Right hindlimb (tissue), 1 donor: ENCODE data around the gene EPB41L5.
"Not testable (repeated sequence)": the region's sequence is repeated elsewhere in the genome, so short reads cannot be mapped to it uniquely, and the experiment has no call there.

Experiments
- DNase-seq: peaks from one replicate; pipeline ENCODE4 v3.0.0-alpha.2; 2018

EPB41L5 gene

GRCh38 chr2:120012771-120013596 is at the start of gene EPB41L5:
EPB41L5 (plus strand) TSS chr2:120013077; CDS start chr2:120019085, 6,008 bp downstream.
- DNase-seq = peak; percentile 95

DNA sequence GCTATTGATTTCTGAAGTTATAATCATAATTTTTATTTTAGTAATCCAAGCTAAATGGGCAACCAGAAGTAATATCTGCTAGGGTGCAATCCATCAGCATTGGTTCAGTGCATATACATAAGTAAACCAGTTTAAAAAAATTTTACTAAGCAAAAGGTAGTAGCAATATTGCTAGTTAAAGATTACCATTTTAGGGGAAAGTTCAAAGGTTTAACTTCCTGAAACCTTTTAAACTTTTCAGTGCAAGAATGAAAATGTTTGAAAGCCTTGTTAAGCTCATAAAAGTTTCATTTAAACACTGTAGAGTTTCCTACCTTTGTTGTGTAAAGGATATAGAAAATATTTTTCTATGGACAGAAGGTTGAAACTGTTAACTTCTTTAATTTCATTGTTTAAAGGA is 31.0 kb upstream of the EPB41L5 start:
- no peak for DNase-seq

DNA sequence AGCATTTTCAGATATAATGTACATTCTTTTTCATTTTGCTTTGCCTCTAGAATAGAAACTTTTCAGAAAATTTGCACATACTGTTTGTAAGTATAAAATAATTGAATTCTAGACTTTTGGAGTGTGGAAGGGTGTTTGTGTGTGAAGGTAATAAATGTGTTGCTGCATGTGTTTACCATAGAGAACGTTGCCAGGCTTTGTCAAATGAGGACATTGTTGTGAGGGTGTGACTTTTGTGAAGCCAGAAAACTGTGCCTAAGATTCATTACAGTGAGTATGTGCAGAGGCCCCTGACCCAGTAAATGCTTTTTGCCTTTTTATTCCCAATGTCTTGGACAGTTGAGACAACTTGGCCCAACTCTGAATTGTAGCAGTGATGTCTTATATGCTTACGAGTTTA is 30.4 kb upstream of the EPB41L5 start:
- no peak for DNase-seq

DNA sequence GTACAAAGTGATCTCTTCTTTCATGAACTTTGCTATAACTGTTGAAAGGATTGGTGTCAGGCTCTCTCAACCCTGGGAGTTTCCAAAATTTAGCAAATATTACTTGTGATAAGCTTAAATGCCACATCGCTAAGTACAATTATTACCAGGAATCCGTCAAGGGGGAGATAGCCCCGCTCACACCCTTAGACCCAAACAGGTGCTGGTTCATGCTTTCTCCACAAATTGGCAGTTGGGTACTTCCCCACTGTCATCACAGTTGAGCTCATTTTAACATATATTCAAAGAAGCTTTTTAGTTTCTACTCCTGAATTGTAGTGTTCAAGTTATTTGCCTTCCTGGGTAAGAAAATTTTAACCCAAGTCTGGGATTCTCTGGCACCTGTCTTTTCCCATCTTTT is 29.8 kb upstream of the EPB41L5 start:
- DNase-seq = no peak

- no peak for DNase-seq
Measured at GRCh38 chr2:119996148-119996547, 16.7 kb upstream of the EPB41L5 start.

DNA sequence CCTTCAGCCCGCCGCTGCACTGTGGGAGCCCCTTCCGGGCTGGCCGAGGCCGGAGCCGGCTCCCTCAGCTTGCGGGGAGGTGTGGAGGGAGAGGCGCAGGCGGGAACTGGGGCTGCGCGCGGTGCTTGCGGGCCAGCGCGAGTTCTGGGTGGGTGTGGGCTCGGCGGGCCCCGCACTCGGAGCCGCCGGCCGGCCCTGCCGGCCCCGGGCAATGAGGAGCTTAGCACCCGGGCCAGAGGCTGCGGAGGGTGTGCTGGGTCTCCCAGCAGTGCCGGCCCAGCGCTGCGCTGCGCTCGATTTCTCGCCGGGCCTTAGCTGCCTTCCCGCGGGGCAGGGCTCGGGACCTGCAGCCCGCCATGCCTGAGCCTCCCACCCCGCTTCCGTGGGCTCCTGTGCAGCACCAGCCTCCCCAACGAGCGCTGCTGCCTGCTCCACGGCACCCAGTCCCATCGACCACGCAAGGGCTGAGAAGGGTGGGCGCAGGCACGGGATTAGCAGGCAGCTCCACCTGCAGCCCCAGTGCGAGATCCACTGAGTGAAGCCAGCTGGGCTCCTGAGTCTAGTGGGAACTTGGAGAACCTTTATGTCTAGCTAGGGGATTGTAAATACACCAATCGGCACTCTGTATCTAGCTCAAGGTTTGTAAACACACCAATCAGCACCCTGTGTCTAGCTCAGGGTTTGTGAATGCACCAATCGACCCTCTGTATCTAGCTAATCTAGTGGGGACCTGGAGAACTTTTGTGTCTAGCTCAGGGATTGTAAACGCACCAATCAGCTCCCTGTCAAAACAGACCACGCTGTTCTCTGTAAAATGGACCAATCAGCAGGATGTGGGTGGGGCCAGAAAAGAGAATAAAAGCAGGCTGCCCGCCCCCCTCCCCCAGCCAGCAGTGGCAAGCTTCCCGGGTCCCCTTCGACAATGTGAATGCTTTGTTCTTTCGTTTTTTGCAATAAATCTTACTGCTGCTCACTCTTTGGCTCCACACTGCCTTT is 15.7 kb upstream of the EPB41L5 start:
- not testable (repeated sequence) for DNase-seq

DNA sequence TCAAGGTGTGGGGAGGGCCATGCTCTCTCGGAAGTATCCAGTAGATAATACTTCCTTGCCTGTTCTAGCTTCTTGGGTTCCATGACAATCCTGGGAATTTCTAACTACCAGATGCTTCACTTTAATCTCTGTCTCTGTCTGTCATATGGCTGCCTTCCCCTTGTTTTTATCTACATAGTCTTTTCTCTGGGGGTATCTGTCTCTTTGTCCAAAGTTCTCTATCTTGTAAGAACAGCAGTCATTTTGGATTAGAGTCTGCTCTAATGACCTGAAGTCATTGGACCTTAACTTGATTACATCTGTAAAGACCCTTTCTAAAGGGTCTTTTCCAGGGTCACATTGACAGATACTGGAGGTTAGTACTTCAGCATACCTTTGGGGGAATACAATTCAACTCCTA is 11.4 kb upstream of the EPB41L5 start:
- DNase-seq = no peak

- DNase-seq = no peak
Measured at GRCh38 chr2:120004254-120004653, 8.6 kb upstream of the EPB41L5 start.

- no peak for DNase-seq
Measured at GRCh38 chr2:120005834-120006521, 6.9 kb upstream of the EPB41L5 start.

- DNase-seq = no peak
Measured at GRCh38 chr2:120007851-120008250, 5.0 kb upstream of the EPB41L5 start.

- DNase-seq = no peak
Measured at GRCh38 chr2:120012363-120012762, 514 bp upstream of the EPB41L5 start.

- DNase-seq = no peak
Measured at GRCh38 chr2:120013597-120014223, 833 bp downstream of the EPB41L5 start.

- no peak for DNase-seq
Measured at GRCh38 chr2:120014226-120014980, 1.5 kb downstream of the EPB41L5 start.

GRCh38 chr2:120016800-120017199 is 3.9 kb downstream of the EPB41L5 start:
- no peak for DNase-seq

DNA sequence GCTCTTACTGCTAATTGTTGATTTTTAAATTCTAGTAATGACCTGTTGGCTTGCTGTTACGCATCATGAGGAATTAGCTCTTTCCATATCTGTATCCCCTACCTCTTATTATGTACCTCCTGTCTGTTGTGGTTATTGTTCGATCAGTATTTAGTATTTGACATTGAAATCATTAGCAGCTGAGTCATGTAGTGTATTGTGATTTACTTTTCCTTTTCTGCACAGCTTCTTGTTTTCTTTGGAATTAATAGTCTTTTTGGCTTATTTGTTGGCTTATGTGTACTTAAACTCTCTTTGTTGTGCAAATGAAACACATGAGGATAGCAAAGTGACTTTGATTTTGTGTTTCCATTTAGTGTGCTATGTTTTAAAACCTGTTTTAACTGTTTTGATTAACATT is 4.3 kb downstream of the EPB41L5 start:
- DNase-seq = no peak

DNA sequence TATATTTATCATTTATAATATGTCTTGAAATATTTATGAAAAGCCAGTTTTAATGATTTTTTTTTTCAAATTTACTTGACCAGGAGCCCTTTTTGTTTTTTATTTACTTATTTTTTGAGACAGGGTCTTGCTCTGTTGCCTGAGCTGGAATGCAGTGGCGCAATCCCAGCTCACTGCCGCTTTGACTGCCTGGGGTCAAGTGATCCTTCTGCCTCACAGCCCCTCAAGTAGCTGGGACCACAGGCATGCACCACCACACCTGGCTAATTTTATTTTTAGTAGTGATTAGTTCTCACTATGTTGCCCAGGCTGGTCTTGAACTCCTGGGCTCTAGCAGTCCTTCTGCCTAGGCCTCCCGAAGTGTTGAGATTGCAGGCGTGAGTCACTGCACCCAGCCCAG is 5.7 kb downstream of the EPB41L5 start:
- DNase-seq = no peak

DNA sequence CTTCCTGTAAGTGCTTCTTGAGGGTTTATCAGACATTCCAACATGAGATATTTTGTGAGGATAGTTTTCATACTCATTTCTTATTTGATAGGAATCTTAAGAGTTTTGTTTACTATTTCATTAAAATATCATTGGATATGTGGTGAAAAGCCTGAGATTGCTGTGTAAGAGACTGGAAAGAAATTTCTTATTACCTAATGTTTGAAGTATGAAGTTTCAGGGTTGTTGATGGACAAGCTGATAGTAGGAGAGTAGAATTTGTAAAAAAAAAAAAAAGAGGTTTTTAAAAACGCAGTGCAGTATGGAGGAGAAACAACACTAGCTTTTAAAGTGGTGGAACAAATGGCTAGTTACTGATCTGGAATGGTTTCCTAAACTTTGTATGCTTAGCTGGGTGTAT is 7.7 kb downstream of the EPB41L5 start:
- DNase-seq = no peak

DNA sequence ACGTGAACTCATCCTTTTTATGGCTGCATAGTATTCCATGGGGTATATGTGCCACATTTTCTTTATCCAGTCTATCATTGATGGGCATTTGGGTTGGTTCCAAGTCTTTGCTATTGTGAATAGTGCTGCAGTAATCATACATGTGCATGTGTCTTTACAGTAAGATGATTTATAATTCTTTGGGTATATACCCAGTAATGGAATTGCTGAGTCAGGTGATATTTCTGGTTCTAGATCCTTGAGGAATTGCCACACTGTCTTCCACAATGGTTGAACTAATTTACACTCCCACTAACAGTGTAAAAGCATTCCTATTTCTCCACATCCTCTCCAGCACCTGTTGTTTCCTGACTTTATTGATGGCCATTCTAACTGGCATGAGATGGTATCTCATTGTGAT is 9.6 kb downstream of the EPB41L5 start:
- not testable (repeated sequence) for DNase-seq

DNA sequence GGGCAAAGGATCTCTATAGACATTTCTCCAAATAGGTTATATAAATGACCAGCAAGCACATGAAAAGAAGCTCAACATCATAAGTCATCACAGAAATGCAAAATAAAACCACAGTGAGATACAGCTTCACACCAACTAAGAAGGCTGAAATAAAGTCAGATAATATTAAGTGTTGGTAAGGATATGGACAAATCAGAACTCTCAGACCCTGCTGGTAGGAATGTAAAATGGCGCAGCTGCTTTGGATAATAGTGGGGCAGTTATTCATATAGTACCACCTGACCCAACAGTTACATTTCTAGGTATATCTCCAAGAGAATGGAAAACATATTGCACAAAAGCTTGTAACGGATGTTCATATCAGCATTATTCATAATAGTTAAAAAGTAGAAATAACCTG is 14.0 kb downstream of the EPB41L5 start:
- DNase-seq = no peak

GRCh38 chr2:120028795-120029194 is 15.9 kb downstream of the EPB41L5 start:
- DNase-seq = no peak

- no peak for DNase-seq
Measured at GRCh38 chr2:120029672-120030640, 17.1 kb downstream of the EPB41L5 start.
